HG03280 (cell line): ENCODE results near the gene POLE.

ENCODE experiments used
- ATAC-seq: cut with Tn5 transposase; IDR thresholded peaks from one replicate; pipeline ENCODE4 v1.9.1; 2021; ENCODE audit warnings: mild to moderate bottlenecking, moderate library complexity; ENCODE audit not compliant: unreplicated experiment

The POLE gene

DNA sequence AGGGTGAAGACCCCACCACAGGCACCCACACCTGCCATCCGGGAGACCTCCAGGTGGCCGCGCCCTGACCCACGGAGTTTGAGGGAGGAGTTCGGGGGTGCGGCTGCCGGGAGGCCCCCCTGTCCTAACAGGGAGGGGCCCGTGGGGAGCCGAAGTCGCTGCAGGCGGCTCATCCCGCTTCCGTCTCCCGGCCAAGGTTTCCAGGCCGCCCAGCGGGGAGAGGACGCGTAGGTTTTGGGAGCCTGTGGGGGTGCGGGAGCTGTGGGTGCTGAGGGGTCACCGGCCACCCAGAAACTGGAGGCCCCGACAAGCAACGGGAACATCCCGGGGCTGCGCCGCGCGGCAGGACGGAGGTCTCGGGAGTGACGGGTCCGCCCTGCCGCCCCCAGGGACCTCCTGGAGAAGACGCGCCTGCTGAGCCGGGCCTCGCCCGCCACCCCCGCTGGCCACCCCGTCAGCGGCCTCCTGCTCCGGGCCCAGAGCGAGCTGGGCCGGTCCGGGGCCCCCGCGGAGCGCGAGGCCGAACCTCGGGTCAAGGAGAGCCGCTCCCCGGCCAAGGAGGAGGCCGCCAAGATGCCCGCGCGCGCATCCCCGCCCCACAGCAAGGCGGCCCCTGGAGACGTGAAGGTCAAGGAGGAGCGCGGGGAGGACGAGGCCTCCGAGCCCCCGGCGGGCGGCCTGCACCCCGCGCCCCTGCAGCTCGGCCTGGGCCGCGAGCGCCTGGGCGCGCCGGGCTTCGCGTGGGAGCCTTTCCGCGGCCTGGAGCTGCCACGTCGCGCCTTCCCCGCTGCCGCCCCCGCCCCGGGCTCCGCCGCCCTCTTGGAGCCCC is 104.3 kb downstream of the POLE start:
- no peak for ATAC-seq

DNA sequence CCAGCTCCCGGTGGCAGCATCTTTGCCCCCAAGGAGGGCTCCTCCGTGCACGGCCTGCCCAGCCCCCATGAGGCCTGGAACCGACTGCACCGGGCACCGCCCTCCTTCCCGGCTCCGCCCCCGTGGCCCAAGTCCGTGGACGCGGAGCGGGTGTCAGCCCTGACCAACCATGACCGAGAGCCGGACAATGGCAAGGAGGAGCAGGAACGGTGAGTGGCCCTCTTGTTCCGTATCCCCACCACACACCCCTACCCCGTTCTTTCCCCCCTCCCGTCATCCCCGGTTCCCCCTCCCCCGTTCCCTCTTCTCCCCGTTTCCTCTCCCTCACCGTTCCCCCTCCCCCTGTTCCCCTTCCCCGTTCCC is 105.1 kb downstream of the POLE start:
- ATAC-seq: no peak

DNA sequence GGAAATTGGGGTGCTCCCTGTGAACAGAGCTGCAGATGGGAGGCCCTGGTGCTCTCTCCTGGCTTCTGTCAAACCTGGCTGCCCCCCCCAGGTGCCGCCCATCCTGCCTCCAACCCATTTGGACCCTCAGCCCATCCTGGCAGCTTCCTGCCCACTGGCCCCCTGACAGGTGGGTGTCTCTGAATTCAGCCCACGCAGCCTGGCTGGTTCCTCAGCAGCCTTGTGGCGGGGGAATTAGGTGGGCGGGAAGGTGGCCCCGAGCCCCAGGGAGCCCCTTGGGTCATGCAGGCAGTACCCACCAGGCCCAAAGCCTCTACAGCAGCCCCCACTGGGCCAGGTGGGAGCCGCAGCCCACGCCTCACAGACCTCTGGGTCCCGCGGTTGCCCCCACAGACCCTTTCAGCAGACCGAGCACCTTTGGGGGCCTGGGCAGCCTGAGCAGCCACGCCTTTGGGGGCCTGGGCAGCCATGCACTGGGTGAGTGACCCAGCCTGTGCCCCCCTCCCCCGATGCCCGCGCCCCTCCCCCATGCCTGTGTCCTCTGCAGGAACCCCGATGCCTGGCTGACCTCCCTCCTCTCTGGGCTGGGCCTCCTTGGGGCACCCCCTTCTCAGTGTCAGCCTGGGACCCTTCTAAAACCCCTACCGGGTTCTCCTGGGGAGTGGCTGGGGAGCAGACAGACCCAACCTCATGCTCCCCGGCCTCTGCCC is 105.6 kb downstream of the POLE start:
- no peak for ATAC-seq

DNA sequence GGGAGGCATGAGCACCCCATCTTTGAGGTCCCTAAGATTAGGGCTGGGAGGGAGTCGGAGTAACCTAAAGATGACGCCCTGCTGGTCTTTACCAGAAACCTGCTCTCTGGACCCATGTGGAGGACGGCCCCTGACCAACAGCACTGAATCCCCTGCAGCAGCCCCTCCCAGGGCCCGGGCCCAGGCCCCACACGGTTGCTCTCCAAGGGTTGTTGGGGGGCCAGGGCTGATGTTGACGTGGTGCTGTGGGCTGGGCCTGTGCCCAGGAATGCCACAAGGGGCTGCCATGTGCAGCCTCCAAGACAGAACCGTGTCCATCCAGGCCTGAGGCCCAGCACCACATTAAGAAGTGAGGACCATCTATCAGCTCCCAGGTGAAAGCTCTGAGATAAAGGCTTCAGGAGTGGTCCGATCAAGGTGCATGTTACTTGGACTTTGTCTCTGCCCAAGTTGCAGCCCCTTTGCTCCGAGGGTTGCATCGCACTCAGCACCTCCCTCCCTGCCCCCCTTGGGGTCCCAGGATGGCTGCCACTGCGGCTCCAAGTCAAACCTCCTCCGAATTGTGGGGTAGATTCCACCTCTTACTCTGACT is 106.3 kb downstream of the POLE start:
- ATAC-seq: no peak

DNA sequence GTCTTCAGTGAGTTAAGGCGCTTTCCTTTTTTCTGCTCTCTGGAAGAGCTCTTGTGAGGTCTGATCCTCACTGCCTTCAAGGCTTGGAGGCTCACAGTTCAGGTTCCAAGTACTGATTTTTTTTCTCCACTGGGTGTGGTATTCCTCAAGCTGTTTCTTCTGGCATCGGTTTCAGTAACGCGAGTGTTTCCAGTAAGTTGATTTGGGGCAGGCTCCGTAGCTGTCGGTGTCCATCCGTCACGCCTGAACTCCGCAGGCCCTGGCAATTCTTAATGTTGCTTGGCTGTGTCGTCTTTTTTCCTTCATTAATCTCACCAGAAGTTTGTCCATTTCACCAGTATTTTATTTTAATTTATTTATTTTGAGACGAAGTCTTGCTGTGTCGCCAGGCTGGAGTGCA is 107.4 kb downstream of the POLE start:
- no peak for ATAC-seq

DNA sequence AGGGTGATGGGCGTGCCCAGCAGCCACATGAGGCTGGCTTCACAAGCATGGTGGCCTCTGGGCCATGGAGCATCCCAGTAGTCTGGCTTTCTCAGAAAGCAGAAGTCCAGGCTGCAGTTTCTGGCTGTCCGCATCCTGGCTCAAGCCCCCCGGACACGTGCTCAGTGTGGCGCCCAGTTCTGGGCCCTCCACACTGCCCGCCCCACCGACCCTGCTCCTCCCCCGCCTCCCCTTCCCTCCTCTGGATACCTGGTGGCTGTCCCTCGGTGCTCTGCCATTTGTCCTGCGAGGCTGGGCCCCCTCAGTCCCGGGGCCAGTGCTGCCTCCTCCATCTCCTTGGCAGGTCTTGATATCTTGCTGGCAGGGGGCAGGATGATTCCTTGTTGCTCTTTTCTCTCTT is 108.3 kb downstream of the POLE start:
- ATAC-seq: no peak

DNA sequence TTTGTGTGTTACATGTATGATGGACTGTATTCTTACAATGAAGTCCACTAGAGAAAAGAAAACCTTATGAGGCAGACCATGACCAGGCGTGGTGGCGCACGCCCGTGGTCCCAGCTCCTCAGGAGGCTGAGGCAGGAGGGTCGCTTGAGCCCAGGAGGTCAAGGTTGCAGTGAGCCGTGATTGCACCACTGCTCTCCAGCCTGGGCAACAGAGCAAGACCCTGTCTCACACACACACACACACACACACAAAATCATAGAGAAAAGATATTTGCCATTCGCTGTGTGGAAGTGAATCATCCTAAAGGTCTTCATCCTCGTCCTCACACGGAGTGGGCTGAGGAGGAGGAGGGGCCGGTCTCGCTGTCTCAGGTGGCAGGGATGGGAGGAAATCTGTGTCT is 109.0 kb downstream of the POLE start:
- no peak for ATAC-seq

DNA sequence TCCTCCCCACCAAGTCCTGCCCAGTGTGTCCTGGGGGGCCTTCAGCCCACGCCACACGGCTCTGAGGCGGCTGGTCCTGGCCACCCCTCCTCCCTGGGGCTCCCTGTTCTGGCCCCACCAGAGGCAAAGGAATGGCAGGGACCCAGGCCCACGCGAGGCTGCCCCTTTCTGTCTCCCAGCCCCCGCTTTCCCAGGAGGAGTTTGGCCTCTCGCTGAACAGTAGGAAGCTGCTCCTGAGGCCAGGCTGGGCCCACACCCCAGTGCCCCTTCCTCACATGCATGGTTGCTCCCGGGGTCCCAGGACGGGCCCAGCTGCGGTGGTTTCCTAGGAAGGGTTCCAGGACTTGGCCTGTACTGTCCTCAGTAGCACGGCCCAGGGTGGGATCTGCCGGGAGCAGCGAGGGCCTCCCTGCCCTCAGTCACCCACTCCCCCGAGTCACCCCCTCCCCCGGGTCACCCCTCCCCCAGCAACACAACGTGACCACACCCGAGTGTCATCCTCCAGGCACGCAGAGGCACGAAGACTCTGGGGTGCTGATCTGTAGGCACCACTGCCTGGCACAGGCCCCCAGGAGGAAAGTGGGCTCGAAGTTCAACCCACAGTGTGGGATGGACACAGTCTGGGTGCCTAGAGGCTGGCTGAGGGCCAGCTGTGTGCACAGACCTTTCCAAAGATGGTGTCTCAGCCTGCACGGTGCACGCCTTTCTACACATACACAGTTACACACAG is 109.8 kb downstream of the POLE start:
- no peak for ATAC-seq

DNA sequence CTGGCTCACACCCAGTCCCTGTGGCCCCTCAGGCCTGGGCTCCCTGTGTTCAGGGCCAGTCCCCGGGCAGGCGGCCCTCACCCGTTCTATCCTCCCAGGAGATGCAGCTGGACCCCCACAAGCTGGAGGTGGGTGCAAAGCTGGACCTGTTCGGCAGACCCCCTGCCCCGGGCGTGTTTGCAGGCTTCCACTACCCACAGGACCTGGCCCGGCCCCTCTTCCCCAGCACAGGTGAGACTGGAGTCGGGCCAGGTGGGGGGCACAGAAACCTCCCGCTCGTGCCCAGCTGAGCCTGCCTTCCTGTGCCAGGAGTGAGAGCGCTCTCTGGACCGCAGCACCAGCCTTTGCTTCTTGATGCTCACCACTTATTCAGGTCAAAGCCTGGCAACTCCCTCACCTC is 110.4 kb downstream of the POLE start:
- no peak for ATAC-seq

DNA sequence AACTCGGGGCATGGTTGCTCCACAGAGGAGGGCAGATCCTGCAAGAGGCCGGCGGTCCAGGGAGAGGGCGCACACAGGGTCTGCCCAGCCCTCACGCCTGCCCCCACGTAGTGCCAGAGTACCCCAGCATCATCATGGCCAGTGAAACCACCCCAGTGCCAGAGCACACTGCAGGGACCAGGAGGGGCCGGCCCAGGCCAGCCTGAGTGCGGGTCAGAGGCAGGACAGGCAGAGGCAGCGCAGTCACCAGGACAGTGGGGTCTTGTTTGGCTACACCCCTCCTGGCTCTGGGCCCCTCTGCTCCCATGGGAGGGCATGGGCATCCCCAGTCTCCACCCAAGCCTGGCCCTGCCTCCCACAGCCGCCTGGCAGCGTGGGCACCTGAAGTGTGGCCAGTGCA is 111.5 kb downstream of the POLE start:
- no peak for ATAC-seq

DNA sequence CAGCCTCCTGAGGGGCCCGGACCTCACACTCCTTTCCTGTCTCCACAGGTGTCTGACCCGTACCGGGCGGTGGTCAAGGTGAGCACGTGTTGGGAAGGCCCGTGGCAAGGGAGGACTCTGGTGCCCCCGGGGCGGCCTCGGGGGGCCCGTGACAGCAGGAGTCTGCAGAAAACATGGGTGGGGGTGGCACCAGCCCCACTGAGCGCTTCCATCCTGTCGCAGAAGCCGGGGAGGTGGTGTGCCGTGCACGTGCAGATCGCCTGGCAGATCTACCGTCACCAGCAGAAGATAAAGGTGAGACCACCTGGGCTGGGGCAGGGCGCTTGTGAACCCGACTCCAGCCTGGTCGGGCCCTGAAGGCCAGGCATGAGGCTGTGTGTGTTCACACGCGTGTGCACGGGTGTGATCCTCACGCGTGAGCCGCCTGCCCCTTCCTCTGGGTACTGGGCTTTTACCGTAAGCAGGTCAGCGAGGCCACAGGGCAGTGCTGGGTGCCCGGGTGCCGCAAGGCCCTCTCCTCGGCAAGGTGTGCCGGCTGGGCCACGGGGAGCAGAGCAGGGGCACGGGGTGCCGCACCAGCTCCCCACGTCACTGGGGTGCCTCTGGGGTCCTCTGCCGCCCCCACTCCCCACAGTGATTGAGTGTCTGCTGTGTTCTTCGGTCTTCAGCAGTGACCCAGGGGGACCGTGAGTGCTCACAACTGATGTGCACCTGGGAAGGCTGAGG is 112.7 kb downstream of the POLE start:
- ATAC-seq: no peak
